ENCODE measurements around the gene SEMA6D. TPM values are rescaled to one million over a fixed set of nuclear protein-coding genes. Genes with fewer than 3 reads are reported as not detected.

Gene SEMA6D
- total RNA-seq, 1 donor from 2014 or later: 8.0 TPM

DNA sequence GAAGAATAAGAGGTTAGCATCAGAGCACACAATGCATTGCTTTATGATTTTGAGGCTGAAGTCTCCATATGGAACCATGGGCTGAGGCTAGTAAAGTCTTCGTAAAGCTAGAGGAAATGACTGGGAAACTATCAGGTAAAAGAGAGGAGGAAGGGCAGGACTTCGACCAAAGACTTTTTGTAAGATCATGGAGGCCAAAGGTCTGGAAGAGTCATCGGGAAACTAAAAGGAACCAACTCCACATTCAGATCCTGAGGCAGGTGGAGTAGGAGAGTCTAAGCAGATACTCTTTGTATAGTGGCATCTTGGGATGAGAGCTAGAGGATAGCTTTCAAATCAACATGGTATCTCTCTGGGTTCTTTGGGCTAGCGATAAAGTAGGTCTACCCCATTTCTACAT, 36.3 kb downstream of the SEMA6D start:
- no peak overlapping the region for H3K27ac ChIP-seq
- no peaks in the 10 kb centered on the region for H3K4me1 ChIP-seq
- no peaks in the 10 kb centered on the region for H3K36me3 ChIP-seq
- intact Hi-C loops (cut with DNase I): no loop called here
- peaks cover 17% of the 10 kb centered on the region for H3K9me3 ChIP-seq
- no peak overlapping the region for H3K4me3 ChIP-seq
- TF ChIP-seq, protein P1, sequence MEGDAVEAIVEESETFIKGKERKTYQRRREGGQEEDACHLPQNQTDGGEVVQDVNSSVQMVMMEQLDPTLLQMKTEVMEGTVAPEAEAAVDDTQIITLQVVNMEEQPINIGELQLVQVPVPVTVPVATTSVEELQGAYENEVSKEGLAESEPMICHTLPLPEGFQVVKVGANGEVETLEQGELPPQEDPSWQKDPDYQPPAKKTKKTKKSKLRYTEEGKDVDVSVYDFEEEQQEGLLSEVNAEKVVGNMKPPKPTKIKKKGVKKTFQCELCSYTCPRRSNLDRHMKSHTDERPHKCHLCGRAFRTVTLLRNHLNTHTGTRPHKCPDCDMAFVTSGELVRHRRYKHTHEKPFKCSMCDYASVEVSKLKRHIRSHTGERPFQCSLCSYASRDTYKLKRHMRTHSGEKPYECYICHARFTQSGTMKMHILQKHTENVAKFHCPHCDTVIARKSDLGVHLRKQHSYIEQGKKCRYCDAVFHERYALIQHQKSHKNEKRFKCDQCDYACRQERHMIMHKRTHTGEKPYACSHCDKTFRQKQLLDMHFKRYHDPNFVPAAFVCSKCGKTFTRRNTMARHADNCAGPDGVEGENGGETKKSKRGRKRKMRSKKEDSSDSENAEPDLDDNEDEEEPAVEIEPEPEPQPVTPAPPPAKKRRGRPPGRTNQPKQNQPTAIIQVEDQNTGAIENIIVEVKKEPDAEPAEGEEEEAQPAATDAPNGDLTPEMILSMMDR (IDR thresholded peaks at IDR 0.05): no peak
- DNase-seq: no peak
- H3K27me3 ChIP-seq: no peaks in the 10 kb centered on the region
- no peak for ATAC-seq

DNA sequence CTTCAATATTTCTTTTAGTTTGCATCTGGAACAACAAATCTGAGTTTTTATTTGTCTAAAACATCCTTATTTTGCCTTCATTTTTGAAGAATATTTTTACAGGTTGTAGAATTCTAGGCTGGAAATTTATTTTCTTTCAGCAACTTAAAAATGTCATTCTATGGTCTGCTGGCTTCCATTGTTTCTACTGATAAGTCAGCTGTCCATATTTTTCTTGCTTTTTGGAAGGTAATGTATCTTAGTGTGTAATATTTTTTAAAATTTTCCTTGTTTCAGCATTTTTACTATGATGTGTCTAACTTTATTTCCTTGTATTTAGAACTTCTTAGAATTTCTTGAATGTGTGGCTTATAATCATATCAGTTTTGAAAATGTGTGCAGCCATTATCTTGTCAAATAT, 37.0 kb downstream of the SEMA6D start:
- ATAC-seq (no peak), DNase-seq (no peak)
- intact Hi-C loops (cut with DNase I): no loop called here
- Histone ChIP-seq H3K27me3 (no peaks in the 10 kb centered on the region), H3K4me3 (no peak overlapping the region), H3K27ac (no peak overlapping the region), H3K36me3 (no peaks in the 10 kb centered on the region), H3K4me1 (no peaks in the 10 kb centered on the region), H3K9me3 (peaks cover 17% of the 10 kb centered on the region)
- TF ChIP-seq, protein P1 (IDR thresholded peaks at IDR 0.05): no peak

DNA sequence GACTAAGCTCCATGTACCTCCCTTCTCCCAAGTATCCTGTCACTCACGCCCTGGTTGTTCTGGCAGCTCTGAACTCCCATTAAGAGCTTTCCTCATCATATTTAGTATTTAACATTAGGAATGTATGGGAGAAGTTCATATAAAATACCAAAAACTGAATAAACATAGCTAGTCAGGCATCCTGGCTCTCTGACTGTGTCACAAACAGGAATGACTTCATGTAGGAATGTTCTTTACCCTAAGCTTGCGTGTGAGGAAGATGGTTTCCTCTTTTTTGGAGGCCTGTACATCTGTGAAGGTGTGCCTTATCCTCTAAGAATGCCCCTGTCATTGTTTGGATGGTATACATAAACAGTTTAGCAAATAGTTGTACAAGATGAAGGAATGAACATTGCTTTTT, 38.6 kb downstream of the SEMA6D start:
- intact Hi-C loops (cut with DNase I): no loop called here
- TF ChIP-seq, protein P1 (IDR thresholded peaks at IDR 0.05): no peak
- Histone ChIP-seq H3K27ac (no peak overlapping the region), H3K9me3 (peaks cover 17% of the 10 kb centered on the region), H3K4me3 (no peak overlapping the region), H3K36me3 (no peaks in the 10 kb centered on the region), H3K4me1 (no peaks in the 10 kb centered on the region), H3K27me3 (no peaks in the 10 kb centered on the region)
- DNase-seq (no peak), ATAC-seq (no peak)

DNA sequence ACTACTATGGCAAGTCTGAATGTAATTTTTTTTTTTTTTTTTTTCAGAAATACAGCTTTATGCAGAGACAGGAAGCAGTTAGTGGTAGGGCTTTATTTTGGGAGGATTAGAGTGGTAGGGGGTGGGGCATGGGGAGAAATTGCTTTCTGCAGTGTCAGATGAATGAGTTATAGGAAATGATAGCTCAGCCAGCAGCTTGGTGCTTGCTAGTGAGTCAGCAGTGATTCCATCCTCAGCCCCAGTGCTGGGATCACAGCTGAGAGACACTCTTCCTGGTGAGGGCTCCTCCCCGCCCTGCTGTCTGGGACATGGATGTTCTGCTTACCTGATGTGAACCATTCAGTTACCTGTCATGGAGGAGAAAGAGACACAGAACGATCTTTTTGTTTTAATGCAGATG, 39.6 kb downstream of the SEMA6D start:
- TF ChIP-seq, protein P1 (IDR thresholded peaks at IDR 0.05): no peak
- H3K4me3 ChIP-seq: no peak overlapping the region
- ATAC-seq: no peak
- H3K4me1 ChIP-seq: no peaks in the 10 kb centered on the region
- intact Hi-C loops (cut with DNase I): no loop called here
- peaks cover 2% of the 10 kb centered on the region for H3K36me3 ChIP-seq
- no peaks in the 10 kb centered on the region for H3K27me3 ChIP-seq
- no peak for DNase-seq
- H3K9me3 ChIP-seq: peaks cover 17% of the 10 kb centered on the region
- no peak overlapping the region for H3K27ac ChIP-seq

DNA sequence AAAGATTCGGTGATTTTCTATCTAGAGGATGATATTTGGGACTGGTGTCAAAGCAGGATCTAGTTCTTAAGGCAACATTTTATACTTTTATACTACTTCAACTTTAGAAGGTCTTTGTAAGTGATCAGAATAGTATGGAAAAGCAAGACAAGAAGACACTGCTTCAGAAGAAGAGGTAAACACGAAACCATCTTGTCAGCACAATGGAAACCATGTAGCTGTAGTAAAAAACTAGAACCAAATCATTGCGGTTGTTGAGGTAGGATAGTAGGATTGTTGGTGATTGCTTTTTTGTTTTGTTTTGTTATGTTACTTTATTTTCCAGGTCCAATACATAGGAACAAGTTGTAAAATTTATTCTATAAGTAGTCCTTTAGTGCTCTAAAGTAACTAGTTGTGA, 40.0 kb downstream of the SEMA6D start:
- Histone ChIP-seq H3K36me3 (peaks cover 6% of the 10 kb centered on the region), H3K9me3 (peaks cover 17% of the 10 kb centered on the region), H3K4me1 (no peaks in the 10 kb centered on the region), H3K27me3 (no peaks in the 10 kb centered on the region), H3K4me3 (no peak overlapping the region), H3K27ac (no peak overlapping the region)
- no peak for DNase-seq
- no peak for ATAC-seq
- intact Hi-C loops (cut with DNase I): no loop called here
- TF ChIP-seq, protein P1 (IDR thresholded peaks at IDR 0.05): no peak

DNA sequence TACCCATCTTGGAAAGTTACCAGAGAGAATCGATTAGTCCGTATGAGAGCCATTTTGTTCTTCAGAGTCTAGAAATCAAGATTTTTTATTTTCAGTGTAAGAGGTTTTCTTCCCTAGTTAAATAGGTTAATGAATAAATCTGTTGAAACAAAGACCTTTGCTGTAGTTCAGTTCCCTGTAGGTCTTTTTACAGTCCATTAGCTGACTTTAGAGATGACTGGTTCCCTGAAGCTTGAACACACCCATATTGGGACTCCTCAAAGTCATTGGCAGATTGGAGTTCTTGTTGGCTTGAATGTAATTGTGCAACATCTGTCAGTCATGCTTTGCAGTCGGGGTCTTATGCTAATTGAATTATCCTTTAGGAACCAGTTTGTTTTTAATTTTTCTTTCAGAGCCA, 45.3 kb downstream of the SEMA6D start:
- peaks cover 34% of the 10 kb centered on the region for H3K36me3 ChIP-seq
- H3K4me1 ChIP-seq: no peaks in the 10 kb centered on the region
- H3K27me3 ChIP-seq: no peaks in the 10 kb centered on the region
- intact Hi-C loops (cut with DNase I): no loop called here
- ATAC-seq (no peak), DNase-seq (no peak)
- TF ChIP-seq, protein P1 (IDR thresholded peaks at IDR 0.05): no peak
- H3K9me3 ChIP-seq: no peaks in the 10 kb centered on the region
- H3K27ac ChIP-seq: no peak overlapping the region
- H3K4me3 ChIP-seq: no peak overlapping the region

Data from upper lobe of right lung (tissue), 1 donor.